ENCODE data around the gene KLK2. TPM values are rescaled to one million over a fixed set of nuclear protein-coding genes. Genes with fewer than 3 reads are reported as not detected.

The KLK2 gene
- polyA plus RNA-seq, 1 donor from 2014 or later: not detected

DNA sequence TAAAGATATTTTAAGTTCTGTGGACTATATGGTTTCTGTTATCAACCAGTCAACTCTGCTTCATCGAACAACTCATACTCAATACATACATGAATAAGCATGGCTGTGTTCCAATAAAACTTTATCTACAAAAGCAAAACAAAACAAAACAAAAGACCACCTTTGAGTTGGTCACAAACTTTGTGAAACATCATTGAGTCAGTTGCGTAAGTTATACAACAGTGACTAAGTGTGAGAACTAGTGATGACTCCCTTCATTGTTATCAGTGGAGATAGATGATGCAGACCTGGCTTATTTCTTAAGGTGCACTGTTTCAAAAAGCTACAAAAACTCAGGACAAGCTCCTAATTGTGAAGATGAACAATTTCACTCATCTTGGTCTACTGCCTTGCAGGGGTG, 52.5 kb downstream of the KLK2 start:
- no peaks in the 10 kb centered on the region for H4K20me1 ChIP-seq (ENCODE audit: insufficient read depth)
- no peak overlapping the region for H3K27ac ChIP-seq (ENCODE audit: low read length)
- H3K27me3 ChIP-seq (ENCODE audit: insufficient read depth, low read depth, low read length): peaks cover 14% of the 10 kb centered on the region
- no peaks in the 10 kb centered on the region for H3K9me3 ChIP-seq (ENCODE audit: low read length)
- H3F3A ChIP-seq (ENCODE audit: insufficient read depth, low read length, poor library complexity, severe bottlenecking): no peaks in the 10 kb centered on the region
- H3K4me2 ChIP-seq (ENCODE audit: low read length): no peak overlapping the region
- no peak overlapping the region for H2AFZ ChIP-seq (ENCODE audit: low read depth, low read length)
- H3K9ac ChIP-seq (ENCODE audit: low read length): no peak overlapping the region
- H3K4me3 ChIP-seq (ENCODE audit: low read length): no peak overlapping the region
- H3K79me2 ChIP-seq (replicated peaks; ENCODE audit: insufficient read depth, low read length): no peaks in the 10 kb centered on the region
- TF ChIP-seq, protein P1, sequence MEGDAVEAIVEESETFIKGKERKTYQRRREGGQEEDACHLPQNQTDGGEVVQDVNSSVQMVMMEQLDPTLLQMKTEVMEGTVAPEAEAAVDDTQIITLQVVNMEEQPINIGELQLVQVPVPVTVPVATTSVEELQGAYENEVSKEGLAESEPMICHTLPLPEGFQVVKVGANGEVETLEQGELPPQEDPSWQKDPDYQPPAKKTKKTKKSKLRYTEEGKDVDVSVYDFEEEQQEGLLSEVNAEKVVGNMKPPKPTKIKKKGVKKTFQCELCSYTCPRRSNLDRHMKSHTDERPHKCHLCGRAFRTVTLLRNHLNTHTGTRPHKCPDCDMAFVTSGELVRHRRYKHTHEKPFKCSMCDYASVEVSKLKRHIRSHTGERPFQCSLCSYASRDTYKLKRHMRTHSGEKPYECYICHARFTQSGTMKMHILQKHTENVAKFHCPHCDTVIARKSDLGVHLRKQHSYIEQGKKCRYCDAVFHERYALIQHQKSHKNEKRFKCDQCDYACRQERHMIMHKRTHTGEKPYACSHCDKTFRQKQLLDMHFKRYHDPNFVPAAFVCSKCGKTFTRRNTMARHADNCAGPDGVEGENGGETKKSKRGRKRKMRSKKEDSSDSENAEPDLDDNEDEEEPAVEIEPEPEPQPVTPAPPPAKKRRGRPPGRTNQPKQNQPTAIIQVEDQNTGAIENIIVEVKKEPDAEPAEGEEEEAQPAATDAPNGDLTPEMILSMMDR (IDR thresholded peaks at IDR 0.05; ENCODE audit: poor library complexity, severe bottlenecking): no peak
- TF ChIP-seq EZH2 (IDR thresholded peaks at IDR 0.05; ENCODE audit: borderline replicate concordance, insufficient read depth, low read length, poor library complexity, severe bottlenecking): no peak
- no peak for TF ChIP-seq MXI1 (conservative IDR thresholded peaks at IDR 0.05; ENCODE audit: poor library complexity, severe bottlenecking)
- TF ChIP-seq SMC3 (conservative IDR thresholded peaks at IDR 0.05; ENCODE audit: poor library complexity): no peak
- no peak for TF ChIP-seq RAD21 (conservative IDR thresholded peaks at IDR 0.05)
- no peak for TF ChIP-seq TAF1 (IDR thresholded peaks at IDR 0.05; ENCODE audit: low read depth)
- no peak for TF ChIP-seq POLR2AphosphoS5 (IDR thresholded peaks at IDR 0.05)
- TF ChIP-seq EP300 (conservative IDR thresholded peaks at IDR 0.05; ENCODE audit: poor library complexity, severe bottlenecking): no peak
- TF ChIP-seq, protein P2, sequence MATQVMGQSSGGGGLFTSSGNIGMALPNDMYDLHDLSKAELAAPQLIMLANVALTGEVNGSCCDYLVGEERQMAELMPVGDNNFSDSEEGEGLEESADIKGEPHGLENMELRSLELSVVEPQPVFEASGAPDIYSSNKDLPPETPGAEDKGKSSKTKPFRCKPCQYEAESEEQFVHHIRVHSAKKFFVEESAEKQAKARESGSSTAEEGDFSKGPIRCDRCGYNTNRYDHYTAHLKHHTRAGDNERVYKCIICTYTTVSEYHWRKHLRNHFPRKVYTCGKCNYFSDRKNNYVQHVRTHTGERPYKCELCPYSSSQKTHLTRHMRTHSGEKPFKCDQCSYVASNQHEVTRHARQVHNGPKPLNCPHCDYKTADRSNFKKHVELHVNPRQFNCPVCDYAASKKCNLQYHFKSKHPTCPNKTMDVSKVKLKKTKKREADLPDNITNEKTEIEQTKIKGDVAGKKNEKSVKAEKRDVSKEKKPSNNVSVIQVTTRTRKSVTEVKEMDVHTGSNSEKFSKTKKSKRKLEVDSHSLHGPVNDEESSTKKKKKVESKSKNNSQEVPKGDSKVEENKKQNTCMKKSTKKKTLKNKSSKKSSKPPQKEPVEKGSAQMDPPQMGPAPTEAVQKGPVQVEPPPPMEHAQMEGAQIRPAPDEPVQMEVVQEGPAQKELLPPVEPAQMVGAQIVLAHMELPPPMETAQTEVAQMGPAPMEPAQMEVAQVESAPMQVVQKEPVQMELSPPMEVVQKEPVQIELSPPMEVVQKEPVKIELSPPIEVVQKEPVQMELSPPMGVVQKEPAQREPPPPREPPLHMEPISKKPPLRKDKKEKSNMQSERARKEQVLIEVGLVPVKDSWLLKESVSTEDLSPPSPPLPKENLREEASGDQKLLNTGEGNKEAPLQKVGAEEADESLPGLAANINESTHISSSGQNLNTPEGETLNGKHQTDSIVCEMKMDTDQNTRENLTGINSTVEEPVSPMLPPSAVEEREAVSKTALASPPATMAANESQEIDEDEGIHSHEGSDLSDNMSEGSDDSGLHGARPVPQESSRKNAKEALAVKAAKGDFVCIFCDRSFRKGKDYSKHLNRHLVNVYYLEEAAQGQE (IDR thresholded peaks at IDR 0.05; ENCODE audit: borderline replicate concordance): no peak
- no peaks in the 10 kb centered on the region for H3K36me3 ChIP-seq (ENCODE audit: insufficient read depth, low read length)
- no peaks in the 10 kb centered on the region for H3K9me2 ChIP-seq (ENCODE audit: insufficient read depth, low read length)

DNA sequence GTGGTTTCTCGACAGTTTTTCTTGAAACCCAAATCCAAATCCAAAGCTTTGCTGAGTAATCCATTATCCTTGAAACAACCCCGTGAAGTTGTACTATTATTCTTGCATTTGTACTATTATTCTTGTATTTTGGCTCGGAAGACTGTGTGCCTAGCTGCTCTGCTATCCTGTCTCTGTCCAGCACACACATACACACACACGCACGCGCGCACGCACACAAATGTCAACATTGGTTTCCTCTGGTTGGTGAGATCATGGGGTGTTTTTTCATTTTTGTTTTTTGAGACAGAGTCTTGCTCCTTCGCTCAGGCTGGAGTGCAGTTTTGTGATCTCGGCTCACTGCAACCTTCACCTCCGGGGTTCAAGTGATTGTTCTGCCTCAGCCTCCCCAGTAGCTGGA, 52.9 kb downstream of the KLK2 start:
- Histone ChIP-seq H3K36me3 (ENCODE audit: insufficient read depth, low read length) (no peaks in the 10 kb centered on the region), H4K20me1 (ENCODE audit: insufficient read depth) (no peaks in the 10 kb centered on the region), H3F3A (ENCODE audit: insufficient read depth, low read length, poor library complexity, severe bottlenecking) (no peaks in the 10 kb centered on the region), H3K27me3 (ENCODE audit: insufficient read depth, low read depth, low read length) (peaks cover 17% of the 10 kb centered on the region), H2AFZ (ENCODE audit: low read depth, low read length) (no peak overlapping the region), H3K27ac (ENCODE audit: low read length) (no peak overlapping the region), H3K4me3 (ENCODE audit: low read length) (no peak overlapping the region), H3K9me3 (ENCODE audit: low read length) (no peaks in the 10 kb centered on the region), H3K9me2 (ENCODE audit: insufficient read depth, low read length) (no peaks in the 10 kb centered on the region), H3K79me2 (replicated peaks; ENCODE audit: insufficient read depth, low read length) (no peaks in the 10 kb centered on the region), H3K9ac (ENCODE audit: low read length) (no peak overlapping the region), H3K4me2 (ENCODE audit: low read length) (no peak overlapping the region)
- TF ChIP-seq TAF1 (IDR thresholded peaks at IDR 0.05; ENCODE audit: low read depth) (no peak), EZH2 (IDR thresholded peaks at IDR 0.05; ENCODE audit: borderline replicate concordance, insufficient read depth, low read length, poor library complexity, severe bottlenecking) (no peak), POLR2AphosphoS5 (IDR thresholded peaks at IDR 0.05) (no peak), SMC3 (conservative IDR thresholded peaks at IDR 0.05; ENCODE audit: poor library complexity) (no peak), MXI1 (conservative IDR thresholded peaks at IDR 0.05; ENCODE audit: poor library complexity, severe bottlenecking) (no peak), EP300 (conservative IDR thresholded peaks at IDR 0.05; ENCODE audit: poor library complexity, severe bottlenecking) (no peak), RAD21 (conservative IDR thresholded peaks at IDR 0.05) (no peak)
- TF ChIP-seq, protein P1 (IDR thresholded peaks at IDR 0.05; ENCODE audit: poor library complexity, severe bottlenecking): no peak
- TF ChIP-seq, protein P2 (IDR thresholded peaks at IDR 0.05; ENCODE audit: borderline replicate concordance): no peak

All from neural cell (in vitro differentiated cells).